Measurements from ENCODE around the gene CCIN. TPM values are rescaled to one million over a fixed set of nuclear protein-coding genes. Genes with fewer than 3 reads are reported as not detected.

The CCIN gene
- total RNA-seq, 1 donor from 2014 or later = not detected

DNA sequence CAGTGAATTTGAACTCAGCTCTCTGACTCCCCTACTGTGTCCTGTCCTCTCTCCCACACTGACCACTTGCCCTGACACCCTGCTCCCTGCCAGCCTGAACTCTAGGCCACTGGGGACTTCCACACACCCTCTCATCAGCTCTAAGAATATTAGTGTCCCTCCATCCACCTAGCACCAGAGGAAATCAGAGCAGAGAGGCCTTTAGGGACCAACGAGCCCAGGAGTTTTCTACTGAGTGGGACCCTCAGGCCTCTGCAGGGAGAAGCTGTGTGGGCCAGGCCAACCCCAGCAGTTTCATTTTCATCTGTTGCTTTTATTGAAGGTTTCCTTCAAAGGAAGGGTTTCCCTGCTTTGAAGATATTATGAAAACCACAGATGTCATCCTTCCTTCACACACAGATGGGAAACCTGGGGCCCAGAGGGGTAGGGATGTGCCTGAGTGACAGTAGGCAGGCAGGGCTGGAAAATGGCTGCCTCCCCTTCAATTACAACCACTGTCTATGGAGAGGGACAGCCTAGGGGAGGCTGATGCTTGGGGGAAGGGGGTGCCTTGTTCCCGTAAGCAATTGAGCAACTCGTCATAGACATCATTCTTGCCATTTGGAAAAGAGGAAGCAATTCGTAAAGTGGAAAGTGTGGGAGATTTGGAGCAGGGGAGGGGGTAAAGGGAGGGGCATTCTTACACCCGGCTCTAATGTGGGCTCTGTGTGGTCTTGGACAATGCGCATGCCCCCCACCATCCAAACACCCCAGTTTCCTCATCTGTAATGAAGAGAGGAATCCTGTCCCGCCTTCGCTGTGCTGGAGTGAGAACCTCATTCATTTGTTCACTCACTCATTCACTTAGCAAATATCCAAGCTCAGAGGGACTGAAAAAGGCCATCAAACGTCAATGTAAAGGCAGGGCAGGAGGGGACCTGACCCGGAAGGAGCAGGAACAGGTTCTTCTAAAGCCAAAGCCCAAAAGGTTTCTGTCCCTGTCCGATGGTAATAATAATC, 28.8 kb upstream of the CCIN start:
- DNase-seq (ENCODE audit: low spot score) = no peak
- no peak for ATAC-seq

DNA sequence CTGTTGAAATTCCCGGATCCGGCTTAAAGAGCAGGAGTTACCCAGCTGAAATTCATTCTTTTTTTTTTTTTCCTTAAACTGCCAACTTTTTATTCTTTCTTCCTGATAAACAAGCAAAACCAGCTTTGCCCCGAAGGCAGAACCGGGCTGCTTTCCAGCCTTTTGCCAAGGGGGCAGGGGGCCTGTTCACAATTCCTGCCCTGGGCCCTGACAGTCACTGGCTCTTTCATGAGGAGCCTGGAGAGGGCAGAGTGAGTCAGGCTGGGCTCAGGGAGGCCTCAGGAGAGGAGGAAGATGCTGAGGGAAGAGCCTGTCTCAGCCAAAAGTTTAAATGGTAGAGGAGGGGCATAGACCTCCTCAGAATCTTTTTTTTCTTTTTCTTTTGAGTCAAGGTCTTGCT, 27.9 kb upstream of the CCIN start:
- no peak for ATAC-seq

GRCh38 chr9:36141761-36142160, 27.4 kb upstream of the CCIN start:
- ATAC-seq (no peak), DNase-seq (ENCODE audit: low spot score) (no peak)

More for the DNA sequence above, 27.9 kb upstream of the CCIN start:
- DNase-seq (ENCODE audit: low spot score) = no peak

DNA sequence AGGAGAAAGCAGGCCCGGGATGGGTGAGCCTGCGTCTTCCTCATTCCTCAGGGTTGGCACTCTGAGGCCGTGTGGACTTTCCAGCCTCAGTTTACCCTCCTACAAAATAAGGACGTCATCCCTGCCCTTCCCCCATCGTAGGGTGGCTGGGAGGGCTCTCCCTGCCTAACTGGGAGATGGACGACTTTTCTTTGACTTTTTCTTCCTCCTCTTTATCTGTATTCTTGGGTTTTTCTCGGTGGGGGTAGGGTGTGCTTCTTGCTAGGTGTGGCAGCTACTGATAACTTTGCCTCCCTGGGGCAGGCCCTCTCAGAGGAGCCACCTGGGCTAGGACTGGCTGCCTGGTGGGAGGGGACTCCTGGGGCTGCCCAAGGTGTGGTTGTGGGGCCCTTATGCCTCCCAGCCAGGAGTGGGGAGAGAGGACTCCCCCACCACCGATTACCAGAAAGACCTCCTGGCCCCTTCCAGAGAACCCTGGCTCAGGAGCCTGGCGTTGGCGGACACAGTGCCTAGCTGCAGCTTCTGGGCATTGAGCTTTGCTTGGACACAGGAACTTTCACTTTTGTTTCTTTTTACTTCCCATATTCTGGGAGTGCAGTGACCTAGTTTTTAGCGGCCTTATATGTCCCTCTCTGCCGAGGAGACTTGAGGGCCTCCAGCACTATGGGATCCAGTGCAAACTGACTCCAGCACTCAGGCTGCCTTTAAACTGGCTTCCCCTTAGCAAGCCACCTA, 26.5 kb upstream of the CCIN start:
- no peak for DNase-seq (ENCODE audit: low spot score)
- ATAC-seq = peak; percentile 93

DNA sequence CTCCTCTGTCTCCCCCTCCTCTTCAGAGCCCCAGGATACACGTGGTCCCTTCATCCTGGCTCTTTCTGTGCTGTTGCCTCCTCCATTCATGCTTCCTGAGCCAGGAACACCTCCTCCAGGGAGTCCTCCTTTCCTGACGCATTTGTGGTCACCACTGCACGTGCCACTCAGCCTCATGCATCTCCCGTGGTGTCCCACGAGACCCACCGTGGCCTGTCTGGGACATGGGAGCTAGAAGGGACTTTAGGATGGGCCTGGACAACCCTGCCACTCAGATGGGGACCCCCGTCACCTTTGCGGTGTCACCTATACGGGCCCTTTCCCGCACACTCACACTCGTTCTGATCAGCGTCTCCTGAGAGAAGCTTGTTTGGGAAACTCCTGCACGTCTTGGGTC, 25.9 kb upstream of the CCIN start:
- ATAC-seq = no peak
- DNase-seq (ENCODE audit: low spot score) = no peak

DNA sequence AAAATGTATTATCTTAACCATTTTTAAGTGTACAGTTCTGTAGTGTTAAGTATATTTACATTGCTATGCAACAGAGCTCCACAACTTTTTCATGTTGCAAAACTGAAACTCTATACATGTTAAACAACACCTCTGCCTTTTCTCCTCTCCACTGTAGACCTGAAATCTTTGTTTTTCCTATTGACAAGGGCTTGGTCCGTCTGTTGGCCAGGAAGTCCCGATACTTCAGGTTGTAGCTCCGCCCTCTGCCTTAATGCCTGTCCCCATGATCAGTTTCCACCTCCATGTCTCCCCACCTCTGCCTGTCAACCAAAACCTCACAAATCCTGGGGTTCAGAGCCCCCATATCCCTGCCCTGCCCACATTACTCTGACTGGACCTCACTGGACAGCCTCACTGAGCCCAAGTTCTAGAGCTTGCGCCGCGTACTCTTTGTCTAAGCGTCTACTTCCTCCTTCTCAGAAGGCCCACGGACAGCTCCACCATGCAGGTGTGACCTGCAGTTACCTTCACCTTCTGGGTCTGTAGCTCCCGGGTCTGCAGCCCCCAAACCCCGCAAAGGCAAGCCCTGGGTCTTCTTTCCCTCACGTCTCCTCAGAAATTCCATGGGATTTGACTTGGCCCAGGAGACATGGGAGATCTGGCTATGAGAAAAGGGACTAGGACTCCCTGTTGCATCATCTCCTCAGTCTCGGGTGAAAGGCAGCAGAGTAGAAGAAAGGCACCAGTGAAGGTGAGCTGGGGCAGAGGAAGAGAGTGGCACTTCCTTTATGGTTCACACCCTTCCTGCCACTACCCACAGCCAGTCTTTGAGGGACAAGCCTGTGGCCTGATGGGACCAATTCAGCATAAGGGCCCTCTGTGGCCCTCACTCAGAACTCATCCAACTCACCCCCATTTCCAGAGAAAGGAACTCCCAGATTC, 24.6 kb upstream of the CCIN start:
- DNase-seq (ENCODE audit: low spot score) (no peak), ATAC-seq (no peak)

- ATAC-seq (no peak), DNase-seq (ENCODE audit: low spot score) (no peak)
Measured at GRCh38 chr9:36145970-36146369, 23.2 kb upstream of the CCIN start.

- ATAC-seq = no peak
- no peak for DNase-seq (ENCODE audit: low spot score)
Measured at GRCh38 chr9:36146651-36147050, 22.5 kb upstream of the CCIN start.

DNA sequence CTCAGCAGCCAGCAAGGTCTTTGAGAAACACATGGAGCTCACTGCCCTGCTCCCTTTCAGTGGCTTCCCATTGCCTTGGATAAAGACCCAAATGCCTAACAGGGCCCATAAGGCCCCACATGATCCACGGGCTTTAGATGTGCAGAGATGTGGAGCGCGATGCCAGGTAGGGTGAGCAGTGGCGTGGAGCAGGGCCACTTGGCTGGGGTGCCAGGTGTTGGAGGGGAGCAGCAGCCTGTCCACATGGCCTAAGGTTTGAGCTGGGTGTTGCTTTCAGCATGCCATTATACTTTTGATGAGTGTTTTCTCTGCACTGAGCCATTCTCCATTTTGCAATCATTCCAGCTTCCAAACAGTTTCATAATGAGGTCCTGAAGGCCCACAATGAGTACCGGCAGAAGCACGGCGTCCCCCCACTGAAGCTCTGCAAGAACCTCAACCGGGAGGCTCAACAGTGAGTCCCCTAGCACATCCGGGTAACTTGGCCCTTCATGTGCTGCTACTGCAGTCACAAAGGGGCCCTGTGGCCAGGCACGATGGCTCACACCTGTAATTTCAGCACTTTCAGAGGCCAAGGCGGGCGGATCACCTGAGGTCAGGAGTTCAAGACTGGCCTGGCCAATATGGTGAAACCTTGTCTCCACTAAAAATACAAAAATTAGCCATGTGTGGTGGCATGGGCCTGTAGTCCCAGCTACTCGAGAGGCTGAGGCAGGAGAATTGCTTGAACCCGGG, 21.6 kb upstream of the CCIN start:
- no peak for DNase-seq (ENCODE audit: low spot score)
- ATAC-seq = no peak

DNA sequence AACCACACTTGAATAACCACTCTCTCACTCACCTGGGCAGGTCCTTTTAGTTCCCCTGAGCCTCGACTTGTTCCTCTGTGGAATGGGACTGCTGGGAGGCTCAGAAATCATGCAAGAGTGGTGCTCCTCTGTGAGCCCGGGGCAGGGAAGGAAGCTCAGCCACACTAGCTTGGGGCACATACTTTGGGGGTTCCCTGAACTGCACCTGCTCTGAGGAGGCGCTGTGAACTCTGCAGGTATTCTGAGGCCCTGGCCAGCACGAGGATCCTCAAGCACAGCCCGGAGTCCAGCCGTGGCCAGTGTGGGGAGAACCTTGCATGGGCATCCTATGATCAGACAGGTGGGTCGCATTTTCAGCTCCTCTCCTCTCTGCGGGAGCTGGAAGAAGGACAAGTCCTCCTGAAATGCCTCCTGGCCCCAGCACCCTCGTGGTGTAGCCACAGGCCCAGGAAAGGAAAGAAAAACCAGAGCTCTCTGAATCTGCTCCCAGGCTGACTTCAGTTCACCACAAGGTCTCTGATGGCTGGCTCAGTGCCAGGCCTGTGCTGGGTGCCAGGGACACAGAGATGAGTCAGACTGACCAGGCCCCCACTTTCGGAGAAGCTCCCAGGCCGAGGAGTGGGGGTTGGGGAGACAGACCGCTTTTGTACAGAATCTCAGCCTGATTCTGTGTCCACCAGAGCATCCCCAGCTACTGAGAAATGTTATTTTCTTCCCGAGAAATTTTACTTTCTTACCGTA, 20.7 kb upstream of the CCIN start:
- ATAC-seq (peak; percentile 46), DNase-seq (ENCODE audit: low spot score) (peak; percentile 74)

DNA sequence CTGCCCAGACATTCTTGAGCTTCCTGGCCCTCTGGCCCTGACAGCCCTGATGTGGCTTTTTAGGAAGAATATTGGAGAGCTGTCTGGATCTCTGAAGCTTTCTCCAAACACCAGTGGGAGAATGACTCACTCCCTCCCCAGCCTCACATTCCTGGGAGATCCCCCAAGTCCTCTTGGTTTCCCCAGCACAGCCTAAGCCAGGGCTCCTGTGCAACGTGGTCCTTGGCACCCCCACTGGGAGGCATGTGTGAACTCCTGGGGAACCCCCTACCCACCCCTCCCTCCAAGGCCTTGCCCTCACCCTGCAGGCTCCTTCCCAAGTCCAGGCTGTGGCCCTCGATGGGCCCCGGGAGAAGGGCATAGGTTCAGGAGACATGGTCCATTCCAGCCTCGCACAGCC, 20.0 kb upstream of the CCIN start:
- ATAC-seq (no peak), DNase-seq (ENCODE audit: low spot score) (no peak)

- ATAC-seq (peak; percentile 11), DNase-seq (ENCODE audit: low spot score) (no peak)
Measured at GRCh38 chr9:36150574-36151315, 18.4 kb upstream of the CCIN start.

DNA sequence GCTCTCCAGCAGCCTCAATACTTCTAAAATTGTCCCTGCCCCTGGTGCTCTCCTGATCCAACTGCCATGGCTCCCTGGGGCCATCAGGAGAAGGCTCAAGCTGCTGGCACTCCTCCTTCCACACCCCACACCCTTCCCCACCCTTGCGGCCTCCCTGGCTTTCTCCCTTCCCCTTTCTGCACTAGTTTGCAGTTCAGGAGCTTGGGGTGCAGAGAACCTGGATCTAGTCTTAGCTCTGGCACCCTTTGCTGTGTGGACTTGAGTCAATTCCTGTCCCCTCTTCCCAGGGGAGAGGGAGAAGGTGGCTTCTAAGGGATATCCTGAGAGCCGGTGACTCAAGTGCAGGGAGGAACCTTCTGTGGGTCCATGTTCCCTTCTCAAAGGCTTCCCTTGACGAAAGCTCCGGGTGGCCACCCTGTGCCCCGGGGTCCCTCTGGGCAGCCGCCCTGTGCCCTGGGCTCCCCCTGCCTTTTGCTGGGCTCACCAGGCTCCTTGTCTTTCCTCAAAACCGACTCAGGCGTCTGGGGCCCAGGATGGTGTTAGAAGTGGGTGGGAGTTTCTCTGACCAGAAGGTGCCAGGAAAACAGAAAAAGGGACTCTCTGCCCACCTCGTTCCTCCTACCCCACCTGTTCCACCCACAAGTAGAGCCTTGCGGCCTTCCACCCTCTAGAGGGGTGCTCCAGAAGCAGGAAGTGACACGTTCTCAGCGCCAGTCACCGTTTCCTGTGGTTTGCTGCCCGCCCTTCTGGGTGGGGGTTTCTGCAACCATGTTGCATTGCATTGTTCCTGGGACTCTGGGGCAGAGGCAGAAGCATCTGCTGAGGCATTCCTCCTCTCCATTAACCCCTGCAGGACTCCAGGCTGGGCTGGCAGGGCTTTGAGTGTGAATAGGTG, 17.6 kb upstream of the CCIN start:
- ATAC-seq = peak; percentile 58
- DNase-seq (ENCODE audit: low spot score) = no peak

- ATAC-seq (no peak), DNase-seq (ENCODE audit: low spot score) (no peak)
Measured at GRCh38 chr9:36152741-36153438, 16.3 kb upstream of the CCIN start.

GRCh38 chr9:36153746-36154145, 15.4 kb upstream of the CCIN start:
- no peak for ATAC-seq

DNA sequence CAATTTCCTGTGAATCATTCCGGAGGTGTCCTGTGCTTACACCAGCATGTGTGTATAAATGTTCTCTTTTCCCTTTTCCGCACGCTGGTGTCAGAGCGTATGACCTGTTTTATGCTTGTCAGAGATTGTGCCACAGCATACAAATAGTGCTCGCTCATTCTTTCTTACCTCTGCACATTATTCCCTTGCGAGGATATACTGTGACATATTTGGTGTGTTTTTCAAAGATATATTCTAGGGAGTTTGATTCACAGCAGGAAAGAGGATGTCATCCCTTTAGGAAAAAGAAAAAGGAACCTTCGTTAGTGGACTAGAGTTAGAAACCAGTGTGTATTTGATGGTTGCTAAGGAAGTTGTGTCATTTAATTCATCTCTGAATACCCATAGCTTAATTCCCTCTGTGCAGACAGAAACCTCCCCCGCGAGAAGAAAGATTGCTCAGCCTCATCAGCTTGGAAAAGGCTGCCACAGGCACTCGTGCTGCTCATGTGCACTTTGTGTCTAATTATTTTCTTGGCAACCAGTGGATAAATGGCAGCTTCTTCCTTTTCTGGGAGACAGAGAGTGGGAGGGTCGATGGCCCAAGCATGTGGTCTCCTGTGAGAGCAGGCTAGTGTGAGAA, 14.7 kb upstream of the CCIN start:
- DNase-seq (ENCODE audit: low spot score) (no peak), ATAC-seq (peak; percentile 41)

More at GRCh38 chr9:36153746-36154145, 15.4 kb upstream of the CCIN start:
- no peak for DNase-seq (ENCODE audit: low spot score)

- DNase-seq (ENCODE audit: low spot score) (no peak), ATAC-seq (no peak)
Measured at GRCh38 chr9:36156116-36156515, 13.1 kb upstream of the CCIN start.
